Midbrain (tissue), 1 donor: ENCODE data around the gene SLC25A1.
A peak's percentile ranks its signal among the peaks of the same experiment; 100 is the strongest.

Source experiments
- DNase-seq: peaks from one replicate; lab custom pipeline; 2025; lab: John Stamatoyannopoulos, UW

The SLC25A1 gene

DNA sequence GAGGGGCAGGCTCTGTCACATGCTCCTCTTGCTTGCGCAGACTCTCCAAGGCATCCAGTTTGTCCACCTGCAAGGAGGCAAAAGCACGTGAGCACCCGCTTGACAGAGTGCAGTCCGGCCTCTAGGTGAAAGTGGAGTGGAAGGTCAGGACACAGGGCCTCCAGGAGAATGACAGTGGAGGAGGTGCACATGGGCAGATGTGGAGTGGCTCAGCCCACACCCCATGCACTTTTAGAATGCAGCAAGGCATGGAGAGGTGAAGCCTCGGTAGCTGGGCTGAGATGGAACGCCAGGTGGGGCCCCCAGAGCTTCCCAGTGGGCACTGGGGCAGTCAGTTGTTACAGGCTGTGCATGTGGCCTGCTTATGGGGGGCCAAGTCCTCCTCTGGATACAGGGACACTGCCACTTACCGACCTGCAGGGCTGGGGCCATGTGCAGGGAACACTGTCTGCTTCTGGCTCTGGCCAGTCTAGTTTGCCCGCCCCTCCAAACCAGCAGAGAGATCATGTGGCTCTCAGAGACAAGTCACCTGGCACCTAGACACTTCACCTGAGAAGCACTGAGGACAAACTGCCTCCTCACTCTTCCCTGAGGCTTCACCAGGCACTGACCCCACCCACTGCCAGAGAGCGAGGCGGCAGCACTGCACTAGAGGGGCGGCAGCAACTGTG, 2.3 kb upstream of the SLC25A1 start:
- no peak for DNase-seq

- DNase-seq = no peak
Observed at GRCh38 chr22:19180234-19180633, 1.7 kb upstream of the SLC25A1 start.

- DNase-seq = peak; percentile 85
Observed at GRCh38 chr22:19179497-19180048, 1.0 kb upstream of the SLC25A1 start.

DNA sequence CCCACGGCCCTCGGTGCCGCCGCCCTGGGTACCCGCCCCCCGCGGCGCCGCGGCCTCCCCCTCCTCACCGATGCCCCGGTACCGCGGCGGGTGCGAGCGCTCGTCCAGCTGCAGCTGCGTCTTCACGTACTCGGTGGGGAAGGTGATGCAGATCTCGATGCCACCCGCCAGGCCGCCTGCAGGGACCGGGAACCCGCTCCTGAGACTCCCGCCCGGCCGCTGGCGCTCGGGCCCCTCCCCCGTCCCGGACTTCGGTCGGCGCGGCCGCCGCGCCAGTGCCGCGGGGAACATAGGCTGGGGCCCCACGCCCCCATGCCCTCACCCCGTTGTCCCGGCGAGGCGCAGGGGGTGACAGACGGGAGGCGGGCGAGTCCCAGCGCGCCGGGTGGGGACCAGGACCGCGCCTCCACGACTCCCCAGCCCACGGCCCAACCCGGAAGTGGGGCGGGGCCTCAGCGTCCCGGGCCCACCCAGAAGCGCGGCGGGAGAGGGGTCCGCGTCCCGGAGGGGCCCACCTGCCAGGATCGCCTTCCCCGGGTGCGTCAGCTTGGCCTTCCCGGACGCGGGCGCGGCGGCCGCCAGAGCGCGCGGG, 375 bp downstream of the SLC25A1 start:
- DNase-seq = peak; percentile 40

DNA sequence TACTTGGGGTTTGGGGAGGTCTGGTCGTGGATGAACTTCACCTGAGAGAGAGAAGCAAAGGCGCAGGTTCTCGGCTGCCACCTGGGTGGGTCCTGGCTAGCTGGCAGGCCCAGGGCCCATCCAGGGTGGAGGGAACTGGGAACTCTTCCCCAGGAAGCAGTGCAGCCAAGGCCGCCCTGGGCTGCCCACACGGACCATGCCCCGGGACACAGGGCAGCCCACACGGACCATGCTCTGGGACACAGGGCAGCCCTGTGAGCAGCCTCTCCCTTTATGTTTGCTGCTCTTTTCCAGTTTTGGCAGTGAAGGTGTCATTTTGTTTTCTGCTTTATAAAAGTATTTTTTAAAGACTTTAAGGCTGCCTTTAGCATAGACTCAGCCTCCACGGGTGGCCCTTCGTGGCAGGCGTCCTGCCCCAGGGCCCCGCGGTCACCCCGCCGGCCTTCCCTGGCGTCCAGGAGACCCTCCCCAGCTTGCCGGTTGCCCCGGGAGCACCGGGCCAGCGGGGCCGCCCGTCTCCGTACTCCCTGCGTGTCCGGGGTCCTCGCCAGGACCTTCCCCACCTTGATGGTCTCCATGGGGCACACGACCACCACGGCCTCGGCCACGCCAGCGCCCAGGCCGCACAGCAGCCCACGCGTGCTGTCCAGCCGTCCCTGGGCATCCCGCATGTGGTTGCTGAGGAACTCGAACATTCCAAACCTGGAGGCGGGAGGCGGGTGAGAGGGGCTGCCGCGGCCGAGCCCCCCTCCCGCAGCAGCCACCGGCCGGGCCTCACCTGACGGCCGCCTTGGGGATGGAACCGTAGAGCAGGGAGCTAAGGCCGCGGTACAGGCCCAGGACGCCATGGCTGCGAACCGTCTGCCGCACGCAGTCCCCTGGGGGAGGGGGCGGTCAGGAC, 1.1 kb downstream of the SLC25A1 start:
- no peak for DNase-seq

DNA sequence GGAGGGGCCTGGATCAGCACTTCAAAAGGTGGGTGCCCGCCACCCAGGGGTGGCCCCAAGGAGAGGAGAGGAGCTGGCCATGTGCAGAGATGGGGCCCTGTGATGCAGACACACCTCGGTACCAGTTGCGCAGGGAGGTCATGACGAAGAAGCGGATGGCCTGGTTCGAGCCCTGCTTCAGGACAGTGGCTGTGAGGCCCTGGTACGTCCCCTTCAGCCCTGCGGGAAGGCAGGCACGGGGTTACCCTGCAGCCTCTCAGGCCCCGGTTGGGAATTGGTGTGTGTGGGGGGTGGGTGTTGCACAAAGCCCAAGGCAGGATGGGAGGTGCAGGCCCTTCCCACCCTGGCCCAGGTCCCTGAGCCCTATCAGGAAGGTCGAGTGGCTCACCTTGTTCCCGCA, 1.8 kb downstream of the SLC25A1 start:
- no peak for DNase-seq

GRCh38 chr22:19176175-19176643, 2.3 kb downstream of the SLC25A1 start:
- DNase-seq = no peak

GRCh38 chr22:19175602-19176174, 2.8 kb downstream of the SLC25A1 start:
- no peak for DNase-seq

DNA sequence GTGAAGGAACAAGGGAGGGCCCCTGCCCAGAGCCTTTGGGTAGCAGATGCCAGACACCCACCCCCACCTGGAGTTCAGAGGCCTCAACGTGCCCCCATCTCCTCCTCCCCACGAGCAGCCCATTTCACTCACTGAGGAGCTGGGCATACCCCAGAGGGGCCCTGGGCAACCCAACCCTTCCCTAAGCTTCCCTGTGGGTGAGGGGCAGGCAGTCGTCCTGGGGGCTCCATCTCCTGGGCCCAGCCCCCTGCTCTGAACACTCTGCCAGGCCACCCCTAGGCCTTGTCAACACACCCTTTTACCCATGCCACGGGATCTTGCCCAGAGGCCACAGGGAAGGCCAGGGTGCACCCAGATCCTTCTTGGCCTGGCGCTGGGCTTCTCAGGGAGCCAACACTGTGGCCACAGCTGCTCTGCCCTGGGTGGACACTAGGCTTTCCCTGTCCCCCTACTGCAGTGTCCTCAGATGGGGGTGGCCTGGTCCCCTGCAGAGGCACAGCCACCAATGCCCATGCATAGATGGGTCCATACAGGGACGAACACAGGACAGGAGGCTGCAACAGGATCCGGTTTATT, 3.4 kb downstream of the SLC25A1 start:
- no peak for DNase-seq

DNA sequence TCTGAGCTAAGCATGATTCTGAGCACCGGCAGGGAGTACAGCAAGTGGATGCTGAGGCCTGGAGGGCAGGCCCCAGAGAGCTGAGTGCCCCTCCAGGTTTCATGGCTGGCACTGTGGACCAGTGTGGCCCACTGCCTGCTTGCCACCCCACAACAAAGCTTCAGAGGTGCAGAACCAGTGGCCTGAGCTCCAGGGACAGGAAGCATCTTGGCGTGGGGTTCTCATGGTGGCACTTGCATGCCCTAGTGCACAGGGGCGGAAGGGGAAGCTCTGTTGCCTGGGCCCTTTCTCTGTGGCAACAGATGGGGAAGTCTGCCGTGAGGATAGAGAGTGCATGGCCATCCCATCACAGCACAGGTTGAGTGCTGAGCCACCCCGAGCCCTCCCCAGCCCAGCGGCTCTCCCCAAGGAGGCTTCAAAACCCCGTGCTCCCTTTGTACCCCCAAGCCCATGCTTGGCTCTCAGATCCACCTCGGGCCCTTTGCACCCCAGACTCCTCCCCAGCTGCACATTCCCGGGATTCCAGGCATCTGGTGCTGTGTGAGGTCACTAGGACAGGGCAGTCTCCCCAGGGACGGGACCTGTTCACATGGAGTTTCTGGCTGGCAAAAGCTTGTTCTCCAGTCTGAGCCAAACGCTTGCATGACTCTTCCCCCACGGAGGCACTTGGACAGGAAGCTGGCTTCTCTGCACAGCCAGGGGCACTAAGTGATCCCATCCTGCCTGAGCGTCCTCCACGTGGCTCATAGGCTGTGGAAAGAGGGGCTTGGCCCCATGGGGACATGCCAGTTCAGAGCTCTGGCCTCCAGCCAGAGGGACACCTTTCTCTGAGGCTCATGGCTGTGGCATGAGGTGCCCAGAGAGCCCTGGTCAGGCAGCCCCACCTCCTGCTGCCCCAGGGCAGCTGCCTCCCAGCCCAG, 4.2 kb downstream of the SLC25A1 start:
- DNase-seq = no peak

GRCh38 chr22:19173047-19174035, 5.2 kb downstream of the SLC25A1 start:
- no peak for DNase-seq

- DNase-seq = no peak
Observed at GRCh38 chr22:19172213-19173046, 6.1 kb downstream of the SLC25A1 start.

GRCh38 chr22:19169947-19170318, 8.6 kb downstream of the SLC25A1 start:
- DNase-seq = no peak

DNA sequence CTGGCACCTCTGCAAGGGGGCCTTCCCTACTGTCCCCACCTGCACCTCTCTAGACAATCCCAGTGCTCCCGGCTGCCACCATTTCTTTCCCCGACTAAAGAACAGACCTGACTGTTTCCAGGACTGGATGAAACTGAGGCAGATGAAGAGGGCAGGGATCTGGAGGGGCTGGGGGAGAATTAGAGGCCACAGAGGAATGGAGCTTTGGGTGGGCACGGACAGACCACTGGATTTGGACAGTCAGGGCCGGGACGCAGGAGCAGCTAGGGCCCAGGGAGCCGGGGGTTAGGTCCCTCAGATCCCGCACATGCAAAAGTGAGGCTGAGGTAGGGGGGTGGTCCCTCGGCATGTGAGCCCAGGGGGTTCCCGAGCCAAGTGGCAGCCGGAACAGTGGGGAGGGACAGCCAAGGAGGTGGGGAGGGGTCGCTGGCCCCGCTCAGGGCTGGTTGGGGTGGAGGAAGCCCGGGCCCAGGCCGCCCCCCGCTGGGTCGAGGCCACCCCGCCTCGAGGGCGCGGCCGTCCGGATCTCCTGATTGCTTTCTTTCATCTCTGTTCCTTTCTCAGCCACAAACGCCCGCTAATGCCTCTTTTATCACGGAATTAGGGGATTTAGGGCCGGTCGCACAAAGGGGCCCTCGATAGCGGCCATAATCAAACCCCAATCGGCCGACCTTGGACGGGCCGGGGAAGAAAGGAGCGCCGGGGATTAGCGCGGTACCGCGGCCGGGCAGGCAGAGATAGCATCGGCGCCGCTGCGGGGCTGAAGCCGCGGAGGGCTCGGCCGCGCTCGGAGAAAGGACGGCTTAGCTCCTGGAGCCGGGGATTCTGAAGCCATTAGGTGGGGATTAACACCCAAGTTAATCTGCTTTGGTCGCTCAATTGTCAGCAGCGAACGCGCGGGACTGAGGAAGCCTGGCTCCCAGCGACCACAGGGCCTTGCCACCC, 9.3 kb downstream of the SLC25A1 start:
- DNase-seq = no peak

DNA sequence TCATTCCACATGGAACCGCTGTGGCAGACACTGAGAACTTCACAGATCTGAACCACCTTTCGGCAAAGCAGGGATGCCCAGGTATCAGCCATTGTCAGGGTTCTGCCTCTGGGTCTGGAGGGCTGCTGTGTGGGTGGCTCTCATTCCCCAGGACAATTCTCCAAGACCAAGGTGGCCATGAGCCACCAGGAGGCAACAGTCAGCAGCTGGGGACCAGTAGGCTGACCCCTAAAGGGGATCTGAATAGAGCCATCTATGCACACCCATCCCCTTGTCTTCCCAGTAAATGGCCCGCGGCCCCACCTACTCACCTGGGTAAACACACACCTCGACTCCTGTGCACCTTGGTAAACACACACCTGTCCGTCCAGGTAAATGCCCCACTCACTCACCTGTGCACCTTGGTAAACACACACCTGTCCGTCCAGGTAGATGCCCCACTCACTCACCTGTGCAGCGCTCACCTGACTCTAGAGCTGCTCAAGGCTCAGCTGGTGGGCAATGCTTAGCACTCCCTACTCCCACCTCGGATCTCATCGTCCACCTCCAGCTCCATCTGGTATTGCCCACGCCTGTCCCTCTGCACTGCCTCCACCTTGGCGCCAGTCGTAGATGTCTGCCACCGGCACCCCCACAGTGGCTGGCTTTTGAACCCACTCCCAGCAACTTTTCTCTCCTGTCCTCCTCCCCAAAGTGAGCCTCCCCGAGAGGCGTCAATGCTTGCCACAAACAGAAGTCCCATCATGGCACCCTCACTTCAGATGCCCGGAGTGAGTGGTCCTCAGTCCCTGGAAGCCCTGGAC, 10.2 kb downstream of the SLC25A1 start:
- no peak for DNase-seq

GRCh38 chr22:19167106-19167869, 11.2 kb downstream of the SLC25A1 start:
- no peak for DNase-seq
